K562 (cell line): ENCODE results near the gene BHMT2. TPM values are rescaled to one million over a fixed set of nuclear protein-coding genes. Genes with fewer than 3 reads are reported as not detected.

Experiments
- ATAC-seq: fragments of 200-7000 bp; cut with Tn5 transposase; 3 replicates; pipeline ENCODE4 v1.9.1; 2020; ENCODE audit warnings: moderate library complexity
- BruUV-seq: library from RNA; stranded (reverse); fragments of 400-500 nt; replicated peaks from 2 replicates; lab custom pipeline; 2021; lab: Mats Ljungman, UMichigan
- CTCF ChIA-PET: fragments of 300-600 bp; formaldehyde crosslinking; extraction: SDS; loops from one replicate; lab custom pipeline; 2021; ENCODE audit warnings: low intra/inter-chr PET ratio; lab: Yijun Ruan, JAX
- POLR2A ChIA-PET: fragments of 300-600, 350-650 bp; sonication (Branson Sonifier 250); formaldehyde crosslinking; extraction: SDS; loops from one replicate; lab custom pipeline; 2021; ENCODE audit warnings: antibody characterized with exemption, inconsistent platforms; lab: Yijun Ruan, JAX
- DNase-seq, 4 experiments: peaks; one replicate each; pipeline versions ENCODE4 v3.0.0 to v3.0.0-alpha.2; 2011 to 2018; ENCODE audit warnings: low spot score in 3 of 4, mixed read lengths in 3 of 4; ENCODE audit errors: extremely low read depth in 1 of 4
- FAIRE-seq: peaks from 2 replicates; lab custom pipeline; 2011; peaks lifted over from hg19 to GRCh38; lab: Jason Lieb, UNC
- H2AFZ ChIP-seq: 2 replicates; pipeline ENCODE4 v1.6.0; 2011; ENCODE audit warnings: low read depth, low read length, control low read depth, inconsistent platforms
- H3K27ac ChIP-seq: fragments of 200-600 bp; 3 replicates; pipeline ENCODE4 v1.8.0; 2011; ENCODE audit warnings: low read depth, mild to moderate bottlenecking, control low read depth, inconsistent platforms, low read length, moderate library complexity, mixed read lengths; ENCODE audit errors: extremely low read depth
- H3K27me3 ChIP-seq, 2 experiments: fragments of 300-600 bp in 1 of 2; 2 replicates in 1 of 2; 3 replicates in 1 of 2; pipeline versions ENCODE4 v1.6.0 to v1.8.0; 2011; ENCODE audit warnings: inconsistent platforms in 2 of 2, low read length in 2 of 2, mild to moderate bottlenecking in 1 of 2, mixed read lengths in 1 of 2, moderate library complexity in 1 of 2; ENCODE audit not compliant: control insufficient read depth in 2 of 2, insufficient read depth in 2 of 2
- H3K36me3 ChIP-seq: fragments of 300-600 bp; 3 replicates; pipeline ENCODE4 v1.8.0; 2011; ENCODE audit warnings: mild to moderate bottlenecking, low read length, inconsistent platforms; ENCODE audit not compliant: control insufficient read depth, insufficient read depth
- H3K4me1 ChIP-seq, 2 experiments: fragments of 200-600 bp in 1 of 2; replicated peaks in 1 of 2; 2 replicates in 1 of 2; 3 replicates in 1 of 2; pipeline versions ENCODE4 v1.5.1 to v1.8.0; 2011; ENCODE audit warnings: inconsistent platforms in 2 of 2, low read length in 2 of 2, mild to moderate bottlenecking in 1 of 2, mixed read lengths in 1 of 2, moderate library complexity in 1 of 2; ENCODE audit not compliant: control insufficient read depth in 2 of 2, insufficient read depth in 2 of 2
- H3K4me2 ChIP-seq: 2 replicates; pipeline ENCODE4 v1.6.1; 2011; ENCODE audit warnings: low read length, control low read depth, inconsistent platforms, mixed read lengths; ENCODE audit not compliant: insufficient read depth
- H3K4me3 ChIP-seq: fragments of 200-600 bp; sonication (generic), shearing (Covaris generic); 2 replicates; pipeline ENCODE4 v1.5.1; 2016; ENCODE audit warnings: control low read depth, inconsistent platforms
- H3K79me2 ChIP-seq: fragments of 200-600 bp; 3 replicates; pipeline ENCODE4 v1.8.0; 2011; ENCODE audit warnings: low read length, inconsistent platforms; ENCODE audit not compliant: control insufficient read depth, insufficient read depth
- H3K9ac ChIP-seq, 2 experiments: 2 replicates each; pipeline versions ENCODE4 v1.6.0 to v1.6.1; 2011; ENCODE audit warnings: low read depth in 2 of 2, low read length in 2 of 2, control low read depth in 1 of 2, inconsistent platforms in 1 of 2, mild to moderate bottlenecking in 1 of 2, mixed read lengths in 1 of 2; ENCODE audit not compliant: insufficient read depth in 1 of 2
- H3K9me1 ChIP-seq: one replicate; pipeline ENCODE4 v1.6.0; 2011; ENCODE audit warnings: inconsistent platforms, mild to moderate bottlenecking, low read length, moderate library complexity; ENCODE audit not compliant: control insufficient read depth, insufficient read depth
- H3K9me3 ChIP-seq: replicated peaks from 2 replicates; pipeline ENCODE4 v1.5.1; 2011; ENCODE audit warnings: low read depth, low read length, inconsistent platforms; ENCODE audit not compliant: control insufficient read depth, insufficient read depth
- H4K20me1 ChIP-seq: replicated peaks from 2 replicates; pipeline ENCODE4 v1.6.1; 2011; ENCODE audit warnings: low read length, inconsistent platforms, mixed read lengths; ENCODE audit not compliant: control insufficient read depth, insufficient read depth
- EWSR1 ChIP-seq: fragments of 450-650 bp; IDR thresholded peaks from 2 replicates; pipeline ENCODE4 v1.6.1; 2018; ENCODE audit warnings: borderline replicate concordance, mild to moderate bottlenecking, low read depth, moderate library complexity; ENCODE audit not compliant: partially characterized antibody
- SAFB2 ChIP-seq: fragments of 200-400 bp; formaldehyde crosslinking; IDR thresholded peaks from 2 replicates; pipeline ENCODE4 v1.6.1; 2018; ENCODE audit warnings: borderline replicate concordance, low read length, low read depth, moderate library complexity; ENCODE audit not compliant: severe bottlenecking
- ZBTB33 ChIP-seq: sonication (generic); formaldehyde crosslinking; IDR thresholded peaks from 2 replicates; pipeline ENCODE4 v1.8.1; 2023; ENCODE audit warnings: mild to moderate bottlenecking, missing genetic modification reagents
- ZNF699 ChIP-seq: fragments of 250-450 bp; sonication (Bioruptor Pico); IDR thresholded peaks from 2 replicates; pipeline ENCODE4 v1.8.0; 2021; ENCODE audit warnings: mild to moderate bottlenecking, moderate library complexity; ENCODE audit not compliant: insufficient replicate concordance
- in situ Hi-C: fragments of 300-500 bp; cut with MboI; formaldehyde crosslinking; loops from 4 replicates; pipeline ENCODE4 v1.15.0; 2018; ENCODE audit warnings: inconsistent platforms, mixed read lengths
- intact Hi-C: fragments of 100-400 bp; cut with micrococcal nuclease; formaldehyde crosslinking; loops from 2 replicates; pipeline ENCODE4 v1.14.2; 2022
- polyA plus RNA-seq, 8 experiments: library from polyadenylated mRNA; depleted of rRNA in 4 of 8; stranded (reverse) in 5 of 8; unstranded in 3 of 8; fragments of >200 nt; fragmentation: Nextera tagmentation in 2 of 8; fragmentation: Illumina TruSeq in 1 of 8; extraction: Ambion mirVana in 2 of 8; extraction: Trizol in 1 of 8; gene quantifications; 2 replicates each; pipeline versions ENCODE4 v1.2.1 to v1.2.3, GENCODE V29; 2011 to 2014; ENCODE audit warnings: inconsistent platforms in 1 of 8, missing spikeins in 1 of 8
- total RNA-seq, 7 experiments: library from RNA; depleted of rRNA in 6 of 7; stranded (reverse); fragments of >200 nt in 6 of 7; fragmentation: Illumina TruSeq in 2 of 7; extraction: Trizol in 2 of 7; gene quantifications; 2 replicates each; pipeline versions ENCODE4 v1.2.1 to v1.2.3, GENCODE V29; 2011 to 2021; ENCODE audit warnings: low replicate concordance in 1 of 7

BHMT2 gene
- total and polyA plus RNA-seq, 9 of the 15 experiments (the other 6 are each of a cell fraction or from before 2014, with no cell fraction given) = not detected

GRCh38 chr5:79056847-79057246 is 12.7 kb upstream of the BHMT2 start:
- Histone ChIP-seq H3K27me3 (peaks cover 0 to 5% of the 10 kb centered on the region in 2 experiments; a peak in 2 of 5 replicates), H2AFZ (no peak overlapping the region), H3K9me1 (no peaks in the 10 kb centered on the region), H3K9ac (no peak overlapping the region), H3K27ac (no peak overlapping the region), H3K36me3 (no peaks in the 10 kb centered on the region), H3K4me3 (no peak overlapping the region), H4K20me1 (no peaks in the 10 kb centered on the region), H3K79me2 (no peaks in the 10 kb centered on the region), H3K4me1 (no peaks in the 10 kb centered on the region), H3K9me3 (no peaks in the 10 kb centered on the region), H3K4me2 (no peak overlapping the region)
- TF ChIP-seq EWSR1 = no peak
- TF ChIP-seq ZNF699 (CRISPR knock-in tag) = no peak
- no peak for TF ChIP-seq SAFB2
- TF ChIP-seq ZBTB33 (CRISPR knock-in tag) = no peak
- CTCF ChIA-PET = no interaction called here
- ATAC-seq = no peak
- BruUV-seq = no TSS peak
- in situ Hi-C loops (no loop called here), intact Hi-C loops (no loop called here)
- DNase-seq = no peak
- POLR2A ChIA-PET = no interaction called here
- no peak for FAIRE-seq
